Activated CD4-positive, alpha-beta T cell treated with anti-CD3 and anti-CD28 coated beads, Interleukin-2, amount 10 ng/mL, durations not matched to agents 24 days and 14 days (primary cell): ENCODE data around the gene EDEM1. TPM values are rescaled to one million over a fixed set of nuclear protein-coding genes. Genes with fewer than 3 reads are reported as not detected.

Experiments used
- DNase-seq: peaks from one replicate; pipeline ENCODE4 v3.0.0; 2022
- H3K27ac Mint-ChIP-seq: one replicate; pipeline ENCODE4 v1.8.0; 2022; ENCODE audit warnings: mild to moderate bottlenecking, mixed read lengths
- H3K27me3 Mint-ChIP-seq: one replicate; pipeline ENCODE4 v1.8.0; 2022; ENCODE audit warnings: mixed read lengths
- H3K36me3 Mint-ChIP-seq: one replicate; pipeline ENCODE4 v1.8.0; 2022; ENCODE audit warnings: low read depth, mild to moderate bottlenecking, mixed read lengths
- H3K4me1 Mint-ChIP-seq: one replicate; pipeline ENCODE4 v1.8.0; 2021; ENCODE audit warnings: mixed read lengths
- H3K4me3 Mint-ChIP-seq: one replicate; pipeline ENCODE4 v1.8.0; 2022; ENCODE audit warnings: mild to moderate bottlenecking, moderate library complexity, mixed read lengths
- H3K9me3 Mint-ChIP-seq: one replicate; pipeline ENCODE4 v1.8.0; 2021; ENCODE audit warnings: mixed read lengths
- intact Hi-C: fragments of 100-400 bp; cut with micrococcal nuclease; formaldehyde crosslinking; loops from one replicate; pipeline ENCODE4 v1.15.1; 2023
- total RNA-seq: library from RNA; stranded (reverse); gene quantifications from 2 replicates; pipeline ENCODE4 v1.2.3, GENCODE V29; 2022

The EDEM1 gene
- total RNA-seq, 1 donor from 2014 or later, result 167 TPM

DNA sequence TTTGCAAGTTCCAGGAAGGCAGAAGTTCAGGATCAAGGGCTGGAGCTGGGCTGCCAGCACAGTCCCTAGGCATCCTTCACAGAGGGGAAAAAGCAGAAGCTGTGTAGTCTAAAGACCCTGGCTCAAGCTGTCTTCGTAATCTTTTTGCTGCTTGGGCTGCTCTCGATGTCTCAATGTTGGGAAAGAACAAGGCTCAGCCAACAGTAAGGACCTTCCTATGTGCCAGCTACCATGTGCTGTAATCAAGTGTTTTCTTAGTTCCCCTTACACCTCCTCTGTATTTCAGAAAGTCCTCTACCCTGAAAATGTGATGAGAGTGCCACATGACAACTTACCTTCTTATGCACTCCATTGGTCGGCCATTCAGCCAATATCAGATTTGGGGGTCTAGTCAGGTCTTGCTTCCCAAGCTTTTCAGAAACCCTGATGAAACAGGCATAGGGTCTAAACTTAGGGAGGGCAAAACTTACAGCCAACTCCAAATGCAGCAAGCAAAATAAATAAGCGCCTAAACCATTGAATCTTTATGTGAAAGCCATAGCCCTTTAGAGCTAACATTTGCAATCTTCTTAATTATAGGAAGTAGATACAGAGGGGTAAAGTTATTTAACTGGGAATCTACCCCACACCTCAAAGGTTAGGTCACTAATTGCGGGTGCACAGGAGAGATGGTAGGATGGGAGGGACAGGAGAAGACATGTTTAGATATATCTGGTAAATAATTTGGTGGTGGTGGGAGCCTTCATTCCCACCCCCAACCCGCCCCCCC is 1.2 kb upstream of the EDEM1 start:
- intact Hi-C loops, result loop anchor here (5.0 kb wide), 1 partner anchor 884 kb away; the partner anchor contains the start of gene SETMAR
- Mint-ChIP-seq H3K36me3 (peaks cover 29% of the 10 kb centered on the region), H3K4me1 (peaks cover 21% of the 10 kb centered on the region), H3K4me3 (peak overlapping the region; percentile 99), H3K9me3 (no peaks in the 10 kb centered on the region), H3K27me3 (no peaks in the 10 kb centered on the region), H3K27ac (no peak overlapping the region)
- DNase-seq, result peak; percentile 62

DNA sequence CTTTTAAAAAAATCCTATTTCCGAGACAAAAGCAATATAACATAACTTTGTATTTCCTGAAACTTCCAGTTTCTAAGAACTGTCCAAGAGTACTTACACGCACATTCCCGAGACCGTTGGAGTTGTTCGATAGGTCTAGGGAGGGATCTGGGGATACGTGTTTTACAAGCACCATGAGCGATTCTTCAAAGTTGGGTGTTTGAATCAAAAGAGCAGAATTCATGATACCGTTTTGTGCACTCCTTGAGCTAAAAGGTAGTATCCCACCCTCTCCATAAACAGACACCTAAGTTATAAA is 700 bp upstream of the EDEM1 start:
- Mint-ChIP-seq H3K27ac (peak overlapping the region; percentile 97), H3K36me3 (peaks cover 33% of the 10 kb centered on the region), H3K9me3 (no peaks in the 10 kb centered on the region), H3K4me1 (peaks cover 23% of the 10 kb centered on the region), H3K4me3 (peak overlapping the region; percentile 99), H3K27me3 (no peaks in the 10 kb centered on the region)
- intact Hi-C loops, result loop anchor here (1.0 to 5.0 kb wide), 2 partner anchors 65 to 885 kb away; partner anchors contain the start of genes ARL8B and SETMAR
- DNase-seq, result peak; percentile 66

DNA sequence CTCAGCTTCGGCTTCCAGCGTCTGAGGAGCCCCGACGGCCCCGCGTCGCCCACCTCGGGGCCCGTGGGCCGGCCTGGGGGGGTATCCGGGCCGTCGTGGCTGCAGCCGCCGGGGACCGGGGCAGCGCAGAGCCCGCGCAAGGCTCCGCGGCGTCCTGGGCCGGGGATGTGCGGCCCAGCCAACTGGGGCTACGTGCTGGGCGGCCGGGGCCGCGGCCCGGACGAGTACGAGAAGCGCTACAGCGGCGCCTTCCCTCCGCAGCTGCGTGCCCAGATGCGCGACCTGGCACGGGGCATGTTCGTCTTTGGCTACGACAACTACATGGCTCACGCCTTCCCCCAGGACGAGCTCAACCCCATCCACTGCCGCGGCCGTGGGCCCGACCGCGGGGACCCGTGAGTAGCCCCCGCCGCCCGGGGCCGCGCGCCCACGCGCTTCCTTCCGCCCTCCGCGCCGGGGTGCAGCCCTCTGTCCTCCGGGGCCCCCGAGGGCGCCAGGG is 462 bp downstream of the EDEM1 start:
- H3K4me3 Mint-ChIP-seq, result peak overlapping the region; percentile 99
- peaks cover 1% of the 10 kb centered on the region for H3K9me3 Mint-ChIP-seq
- peaks cover 41% of the 10 kb centered on the region for H3K36me3 Mint-ChIP-seq
- intact Hi-C loops, result loop anchor here (1.0 to 5.0 kb wide), 5 partner anchors 9 to 886 kb away; partner anchors contain the start of genes ARL8B, ITPR1 and SETMAR
- H3K4me1 Mint-ChIP-seq, result peaks cover 35% of the 10 kb centered on the region
- DNase-seq, result peak; percentile 88
- peak overlapping the region; percentile 97 for H3K27ac Mint-ChIP-seq
- H3K27me3 Mint-ChIP-seq, result no peaks in the 10 kb centered on the region

DNA sequence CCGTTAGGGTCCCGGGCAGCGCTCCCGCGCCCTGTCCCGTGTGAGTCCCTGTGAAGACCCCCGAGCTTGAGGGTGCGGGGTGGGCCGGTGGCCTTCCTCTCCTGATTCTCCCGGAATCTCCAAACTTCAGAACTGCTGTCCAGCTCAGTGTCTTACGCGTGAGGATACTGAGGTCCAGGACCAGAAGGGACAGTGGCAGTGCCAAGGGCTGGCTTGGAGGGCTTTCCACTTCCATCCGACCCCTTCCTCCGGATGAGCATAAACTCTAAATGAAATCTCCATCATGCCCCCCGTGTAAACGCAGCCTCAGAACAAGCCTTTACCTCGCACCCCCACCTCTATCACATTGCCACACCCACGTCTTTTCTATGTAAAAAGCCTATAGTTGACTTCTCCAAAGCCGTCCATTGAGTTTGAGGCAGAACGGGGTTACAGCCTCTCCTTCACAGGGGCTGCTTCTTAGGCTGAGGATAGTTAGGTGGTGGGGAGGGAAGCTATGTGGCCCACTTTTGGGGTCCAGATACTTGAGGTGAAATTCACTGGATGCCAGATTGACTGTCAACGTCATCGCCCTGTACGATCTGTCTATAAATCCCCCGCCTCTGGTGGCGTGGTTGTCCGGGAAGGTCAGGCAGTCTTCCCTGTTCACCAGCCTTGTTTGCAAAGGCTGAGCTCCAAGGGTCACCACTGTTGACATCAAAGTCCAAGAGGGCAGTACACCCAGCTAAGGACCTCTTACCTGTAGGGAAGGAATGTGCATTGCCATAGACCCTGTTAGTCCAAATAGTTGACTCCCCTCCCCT is 1.1 kb downstream of the EDEM1 start:
- Mint-ChIP-seq H3K4me3 (peak overlapping the region; percentile 99), H3K27ac (peak overlapping the region; percentile 96), H3K36me3 (peaks cover 44% of the 10 kb centered on the region)

DNA sequence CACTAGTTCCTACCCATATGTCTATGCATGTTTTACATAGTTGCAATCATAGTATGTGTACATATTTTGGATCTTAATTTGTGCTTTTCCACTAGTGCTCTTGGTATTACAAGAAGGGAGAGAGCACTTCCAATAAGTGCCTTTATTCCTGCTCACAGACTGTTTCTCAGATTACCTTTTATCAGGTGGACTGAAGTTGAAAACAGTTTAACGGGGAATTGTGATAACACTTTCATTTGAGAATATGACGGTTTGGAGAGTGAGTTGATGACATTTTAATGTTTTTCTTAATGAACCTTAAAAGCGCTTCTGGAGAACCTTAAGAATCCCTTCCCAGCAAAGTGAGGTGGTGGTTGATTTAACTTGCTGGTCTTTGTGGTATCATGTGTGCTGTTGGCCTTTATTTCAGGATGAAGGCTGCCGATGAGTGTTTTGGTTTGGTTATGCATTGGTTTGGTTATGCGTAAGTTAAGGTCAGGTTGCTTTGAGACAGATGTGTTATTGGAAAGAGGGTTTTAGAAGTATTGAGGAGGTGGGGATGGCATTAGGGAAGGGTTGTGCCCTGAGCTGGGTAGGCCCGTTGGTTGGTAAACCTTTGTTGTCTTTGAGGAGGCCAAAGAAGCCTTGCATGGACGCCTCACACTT is 2.8 kb downstream of the EDEM1 start:
- Mint-ChIP-seq H3K27ac (peak overlapping the region; percentile 92), H3K27me3 (no peaks in the 10 kb centered on the region), H3K4me3 (peak overlapping the region; percentile 99), H3K9me3 (peaks cover 3% of the 10 kb centered on the region), H3K4me1 (peaks cover 55% of the 10 kb centered on the region), H3K36me3 (peaks cover 52% of the 10 kb centered on the region)
- DNase-seq, result peak; percentile 75
- intact Hi-C loops, result loop anchor here (5.0 kb wide), 2 partner anchors 358 to 468 kb away; no protein-coding TSS in a partner anchor

More for the DNA sequence above, 1.1 kb downstream of the EDEM1 start:
- Mint-ChIP-seq H3K9me3 (peaks cover 3% of the 10 kb centered on the region), H3K27me3 (no peaks in the 10 kb centered on the region), H3K4me1 (peaks cover 38% of the 10 kb centered on the region)
- intact Hi-C loops, result loop anchor here (1.0 to 5.0 kb wide), 4 partner anchors 9 to 886 kb away; partner anchors contain the start of genes ITPR1 and SETMAR
- DNase-seq, result peak; percentile 86

DNA sequence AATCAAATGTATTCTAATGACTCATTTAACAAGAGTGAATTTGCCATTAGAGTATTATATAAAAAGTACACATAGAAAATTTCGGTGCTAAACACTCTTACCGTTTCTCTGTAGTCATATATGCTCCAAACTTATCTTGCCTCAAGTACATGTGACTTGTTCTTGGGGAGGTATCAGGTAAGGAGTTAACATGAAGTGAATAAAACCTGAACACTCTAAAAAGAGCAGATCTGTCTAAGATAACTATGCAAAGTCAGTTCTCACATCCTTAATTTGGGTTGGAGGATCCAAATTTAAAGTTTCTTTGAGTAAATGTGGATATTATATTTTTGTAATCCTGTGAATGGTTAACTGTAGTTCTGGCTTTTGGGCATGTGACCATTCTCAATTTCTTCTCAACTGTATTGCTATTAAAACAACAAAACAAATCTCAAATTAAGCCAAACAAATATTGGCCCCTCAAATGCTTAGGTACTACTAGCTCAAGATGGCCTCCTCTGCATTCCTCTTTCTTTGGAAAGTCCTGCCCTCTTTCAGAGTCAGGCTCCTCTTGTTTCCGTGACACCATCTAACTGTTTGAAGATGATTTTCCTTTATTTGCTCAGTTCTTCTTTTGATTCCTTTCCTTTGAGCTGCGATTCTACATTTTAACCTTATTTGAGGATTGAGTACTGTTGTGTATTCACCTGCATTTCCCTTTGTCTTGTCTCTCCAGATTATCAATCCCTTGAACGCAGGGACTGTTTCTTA is 4.2 kb downstream of the EDEM1 start:
- Mint-ChIP-seq H3K4me1 (peaks cover 60% of the 10 kb centered on the region), H3K27me3 (no peaks in the 10 kb centered on the region), H3K36me3 (peaks cover 64% of the 10 kb centered on the region), H3K9me3 (peaks cover 3% of the 10 kb centered on the region), H3K4me3 (peak overlapping the region; percentile 76), H3K27ac (peak overlapping the region; percentile 94)
- peak; percentile 65 for DNase-seq
- intact Hi-C loops, result loop anchor here (5.0 kb wide), 2 partner anchors 359 to 469 kb away; no protein-coding TSS in a partner anchor

DNA sequence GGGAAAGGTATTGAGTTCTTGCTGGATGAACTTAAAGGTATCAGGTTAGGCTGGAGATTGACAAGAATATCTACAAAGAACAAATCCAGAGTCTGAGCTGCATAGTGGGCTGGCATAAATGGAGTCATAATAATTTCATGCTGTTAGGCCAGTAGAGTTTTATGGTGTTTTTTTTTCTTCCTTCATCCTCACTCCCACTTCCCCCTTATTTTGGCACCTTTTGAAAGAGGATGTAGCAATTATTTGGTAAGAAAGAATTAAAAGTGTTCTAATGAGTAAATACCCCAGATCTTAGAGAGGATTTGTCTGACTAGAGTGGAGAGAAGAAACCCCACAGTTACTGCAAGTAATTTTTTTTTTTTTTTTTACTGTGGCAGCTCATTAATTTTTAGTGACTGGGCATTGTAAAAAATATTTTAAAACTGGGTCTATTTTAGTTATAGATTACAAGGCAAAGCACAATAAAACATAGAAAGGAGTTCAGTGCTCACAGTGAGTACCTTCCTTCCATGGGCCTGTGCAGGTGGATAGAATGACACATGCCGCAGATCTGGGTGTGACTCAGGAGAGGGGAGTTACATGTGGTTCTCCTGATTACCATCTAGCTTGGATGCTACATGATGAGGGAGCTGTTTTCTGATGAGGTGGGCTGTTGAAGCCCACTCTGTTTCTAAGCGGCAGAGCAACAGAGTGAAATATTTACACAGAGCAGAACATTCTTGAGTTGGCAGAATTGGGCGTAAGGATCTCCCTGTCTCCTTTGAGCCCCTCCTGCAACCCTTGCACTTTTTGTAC is 5.3 kb downstream of the EDEM1 start:
- Mint-ChIP-seq H3K4me3 (peak overlapping the region; percentile 76), H3K27ac (peak overlapping the region; percentile 94), H3K27me3 (no peaks in the 10 kb centered on the region), H3K4me1 (peaks cover 67% of the 10 kb centered on the region), H3K36me3 (peaks cover 74% of the 10 kb centered on the region), H3K9me3 (peaks cover 3% of the 10 kb centered on the region)
- DNase-seq, result peak; percentile 74
- intact Hi-C loops, result loop anchor here (5.0 kb wide), 2 partner anchors 360 to 470 kb away; no protein-coding TSS in a partner anchor

DNA sequence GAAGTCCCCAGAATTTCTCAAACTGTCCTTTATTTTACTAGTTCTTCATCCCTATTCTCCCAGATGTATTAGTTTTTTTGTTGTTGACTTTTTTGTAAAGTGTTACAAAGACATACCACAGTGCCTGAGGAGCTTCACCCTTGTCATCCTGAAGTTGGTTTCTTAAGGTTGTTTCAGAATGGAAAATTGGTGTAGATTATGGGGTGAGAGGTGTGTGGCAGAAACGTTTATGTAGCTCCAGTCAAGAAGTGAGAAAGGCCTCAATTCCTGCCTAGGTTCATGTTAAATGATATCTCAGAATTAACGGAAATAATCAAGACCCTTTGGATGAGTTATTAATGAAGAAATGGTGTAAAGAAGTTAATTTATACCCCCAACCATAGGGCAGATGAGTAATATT is 6.8 kb downstream of the EDEM1 start:
- peaks cover 3% of the 10 kb centered on the region for H3K9me3 Mint-ChIP-seq
- H3K27me3 Mint-ChIP-seq, result no peaks in the 10 kb centered on the region
- H3K36me3 Mint-ChIP-seq, result peaks cover 76% of the 10 kb centered on the region
- peak; percentile 61 for DNase-seq
- peak overlapping the region; percentile 94 for H3K27ac Mint-ChIP-seq
- intact Hi-C loops, result loop anchor here (5.0 kb wide), 2 partner anchors 362 to 472 kb away; no protein-coding TSS in a partner anchor
- peaks cover 83% of the 10 kb centered on the region for H3K4me1 Mint-ChIP-seq
- H3K4me3 Mint-ChIP-seq, result peak overlapping the region; percentile 79

DNA sequence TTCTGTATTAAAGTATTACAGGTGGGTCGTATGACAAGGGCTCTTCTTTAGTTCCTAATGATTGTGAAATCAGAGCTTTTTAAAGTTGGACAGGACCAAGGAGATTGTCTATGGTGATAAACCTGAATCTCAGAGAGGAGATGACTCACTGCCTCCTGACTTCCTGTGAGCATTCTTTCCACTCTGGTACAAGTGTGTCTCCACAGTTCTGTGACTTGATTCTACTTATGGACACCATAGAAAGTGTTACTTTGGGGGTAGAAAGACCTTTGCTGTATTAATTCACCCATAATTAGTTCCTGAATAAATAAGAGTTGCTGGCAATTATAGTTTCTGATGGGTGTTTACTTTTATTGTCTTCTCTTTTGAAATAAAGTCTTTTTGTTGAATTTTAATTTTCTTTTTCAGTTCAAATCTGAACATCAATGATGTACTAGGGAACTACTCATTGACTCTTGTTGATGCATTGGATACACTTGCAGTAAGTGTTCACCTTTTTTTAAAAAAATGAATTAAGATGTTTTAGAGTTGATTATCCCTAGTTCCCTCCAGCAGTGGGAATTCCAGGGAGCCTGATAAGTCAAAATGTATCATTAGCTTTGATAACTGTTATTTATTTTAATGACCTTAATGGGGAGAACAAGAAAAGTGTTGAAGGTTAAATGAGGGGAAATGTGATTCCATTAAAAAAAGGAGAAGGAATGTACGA is 7.4 kb downstream of the EDEM1 start:
- peak; percentile 85 for DNase-seq
- peak overlapping the region; percentile 94 for H3K27ac Mint-ChIP-seq
- intact Hi-C loops, result loop anchor here (5.0 kb wide), 5 partner anchors 288 to 808 kb away; no protein-coding TSS in a partner anchor
- H3K4me1 Mint-ChIP-seq, result peaks cover 87% of the 10 kb centered on the region
- peak overlapping the region; percentile 79 for H3K4me3 Mint-ChIP-seq
- H3K36me3 Mint-ChIP-seq, result peaks cover 77% of the 10 kb centered on the region
- H3K27me3 Mint-ChIP-seq, result no peaks in the 10 kb centered on the region
- peaks cover 3% of the 10 kb centered on the region for H3K9me3 Mint-ChIP-seq

DNA sequence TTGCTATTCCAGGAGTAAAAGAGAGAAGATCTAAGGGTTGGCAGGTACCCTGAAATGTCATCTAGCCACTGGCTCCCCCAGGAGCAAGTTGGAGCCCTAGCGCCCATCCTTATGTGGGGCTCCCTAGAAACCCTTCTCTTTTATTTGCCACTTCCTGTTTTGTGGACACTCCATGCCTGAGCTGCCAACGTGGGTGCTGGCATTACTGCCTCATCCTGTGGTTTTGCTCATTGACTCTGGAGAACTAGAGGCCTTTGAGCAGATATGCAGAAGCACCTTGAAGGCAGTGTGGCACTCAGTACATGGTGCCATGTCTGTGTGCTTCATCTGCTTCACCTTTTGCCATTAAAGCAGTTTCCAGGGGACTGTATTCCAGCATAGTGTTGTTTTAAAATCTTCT is 8.1 kb downstream of the EDEM1 start:
- H3K36me3 Mint-ChIP-seq, result peaks cover 76% of the 10 kb centered on the region
- peak overlapping the region; percentile 94 for H3K27ac Mint-ChIP-seq
- peak overlapping the region; percentile 79 for H3K4me3 Mint-ChIP-seq
- intact Hi-C loops, result loop anchor here (5.0 kb wide), 3 partner anchors 288 to 808 kb away; no protein-coding TSS in a partner anchor
- H3K4me1 Mint-ChIP-seq, result peaks cover 85% of the 10 kb centered on the region
- no peaks in the 10 kb centered on the region for H3K27me3 Mint-ChIP-seq
- H3K9me3 Mint-ChIP-seq, result peaks cover 3% of the 10 kb centered on the region
- peak; percentile 78 for DNase-seq

DNA sequence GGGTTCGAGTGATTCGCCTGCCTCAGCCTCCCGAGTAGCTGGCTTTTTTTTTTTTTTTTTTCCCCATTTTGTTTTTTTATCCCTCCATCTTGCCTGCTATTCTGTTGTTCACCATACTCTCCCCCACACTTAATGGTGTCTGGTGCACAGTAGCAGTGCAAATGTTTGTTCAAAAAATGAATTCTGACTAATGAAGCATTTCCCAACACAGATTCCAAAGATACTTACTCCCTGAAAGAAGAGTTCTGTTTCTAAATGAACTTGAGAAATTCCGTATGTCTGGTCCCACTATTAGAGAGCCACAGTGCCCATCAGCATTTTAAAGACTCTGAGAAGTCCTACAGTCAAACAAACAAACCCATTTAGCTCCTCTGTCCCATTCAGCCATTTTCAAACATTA is 9.5 kb downstream of the EDEM1 start:
- intact Hi-C loops, result loop anchor here (1.0 to 5.0 kb wide), 6 partner anchors 9 to 810 kb away; partner anchors contain the start of gene ARL8B
- no peak for DNase-seq
- H3K4me1 Mint-ChIP-seq, result peaks cover 84% of the 10 kb centered on the region
- peaks cover 3% of the 10 kb centered on the region for H3K9me3 Mint-ChIP-seq
- peak overlapping the region; percentile 94 for H3K27ac Mint-ChIP-seq
- peaks cover 78% of the 10 kb centered on the region for H3K36me3 Mint-ChIP-seq
- no peaks in the 10 kb centered on the region for H3K27me3 Mint-ChIP-seq
- peak overlapping the region; percentile 79 for H3K4me3 Mint-ChIP-seq
